ENCODE results near the gene NPBWR2. TPM values are rescaled to one million over a fixed set of nuclear protein-coding genes. Genes with fewer than 3 reads are reported as not detected.

NPBWR2 gene
- total RNA-seq, 1 donor from 2014 or later = not detected

- Mint-ChIP-seq H3K9me3 (ENCODE audit: unreplicated experiment) (peaks cover 11% of the 10 kb centered on the region), H3K4me3 (ENCODE audit: unreplicated experiment) (no peak overlapping the region), H3K27me3 (ENCODE audit: low read depth, unreplicated experiment) (peaks cover 29% of the 10 kb centered on the region), H3K4me1 (ENCODE audit: low read depth, unreplicated experiment) (peaks cover 5% of the 10 kb centered on the region), H3K36me3 (ENCODE audit: low read depth, unreplicated experiment) (no peaks in the 10 kb centered on the region), H3K27ac (ENCODE audit: unreplicated experiment) (peak overlapping the region; percentile 14)
- Histone ChIP-seq H3K79me2 (ENCODE audit: insufficient read depth, low read length) (no peaks in the 10 kb centered on the region), H4K20me1 (ENCODE audit: insufficient read depth, low read length) (no peaks in the 10 kb centered on the region), H3K9me3 (ENCODE audit: insufficient read depth, low read depth, low read length) (no peaks in the 10 kb centered on the region), H3K4me1 (ENCODE audit: insufficient read depth, low read length) (peaks cover 4% of the 10 kb centered on the region), H3K4me3 (ENCODE audit: insufficient read depth, low read depth, low read length) (no peak overlapping the region), H3K27ac (ENCODE audit: low read depth, low read length) (no peak overlapping the region), H2AFZ (ENCODE audit: low read depth, low read length) (no peak overlapping the region), H3K27me3 (ENCODE audit: insufficient read depth, low read length) (no peaks in the 10 kb centered on the region), H3K9ac (ENCODE audit: low read length) (no peak overlapping the region), H3K4me2 (ENCODE audit: low read length) (no peak overlapping the region), H3K36me3 (ENCODE audit: insufficient read depth, low read length) (no peaks in the 10 kb centered on the region)
- no peak for TF ChIP-seq CTCF (IDR thresholded peaks at IDR 0.05; ENCODE audit: insufficient read depth, low read depth, low read length)
- no peak for TF ChIP-seq EZH2 (IDR thresholded peaks at IDR 0.05; ENCODE audit: insufficient read depth, low read length)
- DNase-seq (ENCODE audit: low read depth) = no peak
- no peak for FAIRE-seq
These were observed 43.6 kb upstream of the NPBWR2 start for GRCh38 chr20:64150756-64151632.

- H3K4me1 Mint-ChIP-seq (ENCODE audit: low read depth, unreplicated experiment) = peaks cover 5% of the 10 kb centered on the region
- Histone ChIP-seq H3K79me2 (ENCODE audit: insufficient read depth, low read length) (no peaks in the 10 kb centered on the region), H3K36me3 (ENCODE audit: insufficient read depth, low read length) (no peaks in the 10 kb centered on the region), H3K9ac (ENCODE audit: low read length) (no peak overlapping the region), H3K4me2 (ENCODE audit: low read length) (no peak overlapping the region), H3K27ac (ENCODE audit: low read depth, low read length) (no peak overlapping the region), H2AFZ (ENCODE audit: low read depth, low read length) (no peak overlapping the region), H3K9me3 (ENCODE audit: insufficient read depth, low read depth, low read length) (peaks cover 6% of the 10 kb centered on the region), H4K20me1 (ENCODE audit: insufficient read depth, low read length) (no peaks in the 10 kb centered on the region), H3K4me1 (ENCODE audit: insufficient read depth, low read length) (peaks cover 4% of the 10 kb centered on the region), H3K4me3 (ENCODE audit: insufficient read depth, low read depth, low read length) (no peak overlapping the region), H3K27me3 (ENCODE audit: insufficient read depth, low read length) (no peaks in the 10 kb centered on the region)
- H3K27me3 Mint-ChIP-seq (ENCODE audit: low read depth, unreplicated experiment) = peaks cover 19% of the 10 kb centered on the region
- peak overlapping the region; percentile 76 for H3K27ac Mint-ChIP-seq (ENCODE audit: unreplicated experiment)
- no peak overlapping the region for H3K4me3 Mint-ChIP-seq (ENCODE audit: unreplicated experiment)
- no peak for TF ChIP-seq CTCF (IDR thresholded peaks at IDR 0.05; ENCODE audit: insufficient read depth, low read depth, low read length)
- no peak for TF ChIP-seq EZH2 (IDR thresholded peaks at IDR 0.05; ENCODE audit: insufficient read depth, low read length)
- DNase-seq (ENCODE audit: low read depth) = no peak
- FAIRE-seq = no peak
- H3K36me3 Mint-ChIP-seq (ENCODE audit: low read depth, unreplicated experiment) = no peaks in the 10 kb centered on the region
- peaks cover 13% of the 10 kb centered on the region for H3K9me3 Mint-ChIP-seq (ENCODE audit: unreplicated experiment)
These were observed 42.6 kb upstream of the NPBWR2 start for GRCh38 chr20:64149809-64150560.

Data from astrocyte (in vitro differentiated cells and primary cell).